ENCODE data around the gene CAPZA1.

The CAPZA1 gene

GRCh38 chr1:112673592-112674439 is 54.2 kb downstream of the CAPZA1 start (continued):
- TF ChIP-seq CTCF (tag by site-specific recombination; IDR thresholded peaks at IDR 0.05) (peak; percentile 67), MYNN (tag by site-specific recombination; IDR thresholded peaks at IDR 0.05; ENCODE audit: borderline replicate concordance) (no peak), HOXD13 (CRISPR knock-in tag; IDR thresholded peaks at IDR 0.05; ENCODE audit: borderline replicate concordance) (0 out of 2 replicates have a peak, but pooled peaks have one; percentile 16), ZNF302 (tag by site-specific recombination; IDR thresholded peaks at IDR 0.05; ENCODE audit: low read depth) (no peak), ZNF24 (tag by site-specific recombination; IDR thresholded peaks at IDR 0.05) (no peak), FEZF1 (tag by site-specific recombination; IDR thresholded peaks at IDR 0.05) (no peak), ZBTB26 (tag by site-specific recombination; optimal IDR thresholded peaks at IDR 0.05) (no peak), PRDM6 (tag by site-specific recombination; IDR thresholded peaks at IDR 0.05) (0 out of 2 replicates have a peak, but pooled peaks have one; percentile 32), RBAK (tag by site-specific recombination; IDR thresholded peaks at IDR 0.05) (no peak), ZNF366 (tag by site-specific recombination; conservative IDR thresholded peaks at IDR 0.05) (no peak; the same call in 1 of the 2 replicates), ZNF555 (tag by site-specific recombination; conservative IDR thresholded peaks at IDR 0.05) (no peak), ZNF521 (tag by site-specific recombination; IDR thresholded peaks at IDR 0.05) (no peak), ZBTB6 (tag by site-specific recombination; IDR thresholded peaks at IDR 0.05) (no peak), ZNF184 (tag by site-specific recombination; IDR thresholded peaks at IDR 0.05) (no peak), ZNF138 (tag by site-specific recombination; IDR thresholded peaks at IDR 0.05; ENCODE audit: borderline replicate concordance) (no peak), SP2 (tag by site-specific recombination; IDR thresholded peaks at IDR 0.05) (no peak), PRDM2 (tag by site-specific recombination; IDR thresholded peaks at IDR 0.05; ENCODE audit: borderline replicate concordance) (no peak), ZNF785 (tag by site-specific recombination; IDR thresholded peaks at IDR 0.05) (no peak), ZNF571 (tag by site-specific recombination; IDR thresholded peaks at IDR 0.05) (no peak), ZNF157 (tag by site-specific recombination; IDR thresholded peaks at IDR 0.05) (no peak), ZNF398 (tag by site-specific recombination; IDR thresholded peaks at IDR 0.05) (no peak), KLF10 (tag by site-specific recombination; IDR thresholded peaks at IDR 0.05) (no peak), GLIS1 (tag by site-specific recombination; IDR thresholded peaks at IDR 0.05) (0 out of 2 replicates have a peak, but pooled peaks have one; percentile 5), ZNF664 (tag by site-specific recombination; IDR thresholded peaks at IDR 0.05) (peak; percentile 80), ZBTB48 (tag by site-specific recombination; IDR thresholded peaks at IDR 0.05) (peak; percentile 9; the same call in 1 of the 2 replicates)

Data from HEK293 (cell line).